ENCODE measurements around the gene PRRC2C.
"Not testable (repeated sequence)": the region's sequence is repeated elsewhere in the genome, so short reads cannot be mapped to it uniquely, and the experiment has no call there.

The PRRC2C gene

GRCh38 chr1:171500803-171501202, 15.5 kb downstream of the PRRC2C start:
- DNase-seq: no peak

GRCh38 chr1:171501305-171502024, 16.1 kb downstream of the PRRC2C start:
- no peak for DNase-seq

GRCh38 chr1:171506525-171507304, 21.4 kb downstream of the PRRC2C start:
- no peak for DNase-seq

GRCh38 chr1:171507435-171507834, 22.1 kb downstream of the PRRC2C start:
- no peak for DNase-seq

GRCh38 chr1:171509191-171509590, 23.9 kb downstream of the PRRC2C start:
- no peak for DNase-seq

- DNase-seq: no peak
Measured at GRCh38 chr1:171513743-171514142, 28.4 kb downstream of the PRRC2C start.

- DNase-seq: no peak
Measured at GRCh38 chr1:171515299-171515698, 30.0 kb downstream of the PRRC2C start.

GRCh38 chr1:171515741-171516140, 30.4 kb downstream of the PRRC2C start:
- DNase-seq: no peak

- no peak for DNase-seq
Measured at GRCh38 chr1:171521567-171521966, 36.2 kb downstream of the PRRC2C start.

- DNase-seq: no peak
Measured at GRCh38 chr1:171530676-171531075, 45.3 kb downstream of the PRRC2C start.

- no peak for DNase-seq
Measured at GRCh38 chr1:171532520-171532919, 47.2 kb downstream of the PRRC2C start.

- DNase-seq: no peak
Measured at GRCh38 chr1:171545523-171545922, 60.2 kb downstream of the PRRC2C start.

GRCh38 chr1:171550050-171550449, 64.7 kb downstream of the PRRC2C start:
- DNase-seq: no peak

GRCh38 chr1:171550598-171551100, 65.3 kb downstream of the PRRC2C start:
- DNase-seq: not testable (repeated sequence)

- not testable (repeated sequence) for DNase-seq
Measured at GRCh38 chr1:171553960-171554359, 68.6 kb downstream of the PRRC2C start.

- no peak for DNase-seq
Measured at GRCh38 chr1:171563675-171564074, 78.3 kb downstream of the PRRC2C start.

- DNase-seq: no peak
Measured at GRCh38 chr1:171566467-171566866, 81.1 kb downstream of the PRRC2C start.

- DNase-seq: no peak
Measured at GRCh38 chr1:171570295-171570694, 85.0 kb downstream of the PRRC2C start.

GRCh38 chr1:171576144-171576543, 90.8 kb downstream of the PRRC2C start:
- DNase-seq: no peak

- DNase-seq: no peak
Measured at GRCh38 chr1:171581226-171581625, 95.9 kb downstream of the PRRC2C start.

GRCh38 chr1:171581766-171582165, 96.4 kb downstream of the PRRC2C start:
- DNase-seq: no peak

- DNase-seq: no peak
Measured at GRCh38 chr1:171582589-171582988, 97.3 kb downstream of the PRRC2C start.

GRCh38 chr1:171583591-171584201, 98.4 kb downstream of the PRRC2C start:
- no peak for DNase-seq

- no peak for DNase-seq
Measured at GRCh38 chr1:171585715-171586114, 100.4 kb downstream of the PRRC2C start.

Measured in effector CD4-positive, alpha-beta T cell (primary cell).